ENCODE results near the gene PARD3. TPM values are rescaled to one million over a fixed set of nuclear protein-coding genes. Genes with fewer than 3 reads are reported as not detected.

PARD3 gene
- total RNA-seq, 1 experiment from 2014 or later, result 46.3 TPM

DNA sequence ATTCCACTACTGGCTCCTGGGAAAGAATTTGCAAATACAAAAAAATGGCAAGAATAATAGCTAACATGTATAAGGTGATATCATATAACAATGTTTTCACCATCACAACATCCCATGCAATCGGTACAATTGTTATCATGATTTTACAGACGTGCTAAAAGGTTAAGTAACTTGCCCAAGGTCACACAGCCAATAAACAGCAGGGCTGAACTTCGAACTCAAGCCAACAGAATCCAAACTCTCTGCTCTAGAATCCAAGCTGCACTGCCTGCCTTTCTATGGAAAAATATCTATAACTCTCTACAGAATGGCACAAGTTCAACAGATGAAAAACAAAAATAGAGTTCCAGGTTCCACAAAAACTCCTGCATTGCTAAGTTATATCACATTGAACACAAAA lies 160.9 kb downstream of the PARD3 start:
- Histone ChIP-seq H2AFZ (ENCODE audit: low read depth, low read length, poor library complexity, severe bottlenecking) (no peak overlapping the region), H3K9me2 (ENCODE audit: insufficient read depth) (no peaks in the 10 kb centered on the region), H4K20me1 (ENCODE audit: insufficient read depth) (0 out of 2 replicates have a peak, but pooled peaks cover 4% of the 10 kb centered on the region), H3K9ac (ENCODE audit: low read length) (no peak overlapping the region), H3K79me2 (ENCODE audit: insufficient read depth, low read length) (peaks cover 47% of the 10 kb centered on the region), H3K4me2 (ENCODE audit: low read length) (no peak overlapping the region), H3K9me3 (ENCODE audit: control insufficient read depth in 1 of 2, insufficient read depth in 1 of 2, low read depth in 1 of 2, low read length in 2 of 2) (no peaks in the 10 kb centered on the region), H3K27ac (ENCODE audit: low read depth, low read length) (no peak overlapping the region), H3K4me3 (replicated peaks in 1 of 2; ENCODE audit: low read depth in 1 of 2, low read length in 2 of 2) (no peak overlapping the region), H3K4me1 (ENCODE audit: control insufficient read depth in 1 of 2, insufficient read depth in 2 of 2, low read length in 2 of 2) (peaks cover 2 to 7% of the 10 kb centered on the region in 2 experiments; a peak in 1 of 4 replicates), H3K36me3 (ENCODE audit: control insufficient read depth in 1 of 2, insufficient read depth in 2 of 2, low read length in 2 of 2) (no peaks in the 10 kb centered on the region), H3K27me3 (ENCODE audit: insufficient read depth, low read length) (no peaks in the 10 kb centered on the region)
- CTCF ChIA-PET, result interaction anchor here (1.0 to 1.8 kb wide), 2 partner anchors 16 to 42 kb away, joined by 3 to 8 read pairs; no protein-coding TSS in a partner anchor
- no peak for DNase-seq (ENCODE audit: low read depth, low spot score)
- no peak for ATAC-seq
- intact Hi-C loops (cut with micrococcal nuclease), result no loop called here
- TF ChIP-seq ZNF274 (IDR thresholded peaks at IDR 0.05; ENCODE audit: low read depth, low read length), result no peak
- TF ChIP-seq SRF (IDR thresholded peaks at IDR 0.05; ENCODE audit: low read depth), result no peak
- no peak for TF ChIP-seq REST (IDR thresholded peaks at IDR 0.05; ENCODE audit: low read depth)
- TF ChIP-seq ATF3 (IDR thresholded peaks at IDR 0.05), result no peak
- no TSS peak for BruUV-seq (replicated peaks)
- RAD21 ChIA-PET (ENCODE audit: low non-redundant PET in 1 of 2, low total read pairs in 2 of 2, uncharacterized antibody in 2 of 2, unreplicated experiment in 2 of 2), result no interaction called here
- POLR2A ChIA-PET, result no interaction called here

DNA sequence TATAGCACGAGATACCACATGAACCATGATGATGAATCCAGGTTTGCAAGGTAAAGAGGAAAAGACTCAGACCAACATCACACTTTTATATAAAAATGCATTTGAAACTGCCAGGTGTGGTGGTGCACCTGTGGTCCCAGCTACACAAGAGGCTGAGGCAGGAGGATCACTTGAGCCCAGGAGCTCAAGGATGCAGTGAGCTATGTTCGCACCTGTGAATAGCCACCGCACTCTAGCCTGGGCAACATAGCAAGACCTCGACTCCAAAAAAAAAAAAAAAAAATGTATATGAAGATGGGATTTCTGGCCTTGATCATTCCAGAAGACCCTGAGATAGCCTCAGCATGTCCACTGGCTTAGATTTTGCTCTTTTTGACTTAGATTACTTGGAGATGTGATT lies 161.6 kb downstream of the PARD3 start:
- ChIA-PET CTCF (no interaction called here), POLR2A (no interaction called here), RAD21 (ENCODE audit: low non-redundant PET in 1 of 2, low total read pairs in 2 of 2, uncharacterized antibody in 2 of 2, unreplicated experiment in 2 of 2) (no interaction called here)
- Histone ChIP-seq H3K9ac (ENCODE audit: low read length) (no peak overlapping the region), H3K9me3 (ENCODE audit: control insufficient read depth in 1 of 2, insufficient read depth in 1 of 2, low read depth in 1 of 2, low read length in 2 of 2) (no peaks in the 10 kb centered on the region), H3K36me3 (ENCODE audit: control insufficient read depth in 1 of 2, insufficient read depth in 2 of 2, low read length in 2 of 2) (no peaks in the 10 kb centered on the region), H2AFZ (ENCODE audit: low read depth, low read length, poor library complexity, severe bottlenecking) (no peak overlapping the region), H3K9me2 (ENCODE audit: insufficient read depth) (no peaks in the 10 kb centered on the region), H3K4me2 (ENCODE audit: low read length) (no peak overlapping the region), H3K4me3 (replicated peaks in 1 of 2; ENCODE audit: low read depth in 1 of 2, low read length in 2 of 2) (no peak overlapping the region), H3K27ac (ENCODE audit: low read depth, low read length) (no peak overlapping the region), H3K4me1 (ENCODE audit: control insufficient read depth in 1 of 2, insufficient read depth in 2 of 2, low read length in 2 of 2) (peaks cover 2 to 7% of the 10 kb centered on the region in 2 experiments; a peak in 1 of 4 replicates), H3K79me2 (ENCODE audit: insufficient read depth, low read length) (peaks cover 43% of the 10 kb centered on the region), H4K20me1 (ENCODE audit: insufficient read depth) (0 out of 2 replicates have a peak, but pooled peaks cover 4% of the 10 kb centered on the region), H3K27me3 (ENCODE audit: insufficient read depth, low read length) (no peaks in the 10 kb centered on the region)
- DNase-seq (ENCODE audit: low read depth, low spot score) (no peak), ATAC-seq (no peak)
- no TSS peak for BruUV-seq (replicated peaks)
- intact Hi-C loops (cut with micrococcal nuclease), result no loop called here
- TF ChIP-seq CEBPB (IDR thresholded peaks at IDR 0.05; ENCODE audit: low read depth), result no peak
- TF ChIP-seq FOSL1 (IDR thresholded peaks at IDR 0.05; ENCODE audit: low read depth), result no peak
- no peak for TF ChIP-seq POLR2A (IDR thresholded peaks at IDR 0.05; ENCODE audit: borderline replicate concordance, extremely low read depth, insufficient read depth, insufficient read length)
- TF ChIP-seq JUND (IDR thresholded peaks at IDR 0.05), result no peak
- no peak for TF ChIP-seq CBX3 (IDR thresholded peaks at IDR 0.05; ENCODE audit: low read depth)
- TF ChIP-seq POLR2AphosphoS5 (IDR thresholded peaks at IDR 0.05; ENCODE audit: low read depth, low read length), result no peak
- no peak for TF ChIP-seq EGR1 (IDR thresholded peaks at IDR 0.05; ENCODE audit: low read depth)
- no peak for TF ChIP-seq CTCF (IDR thresholded peaks at IDR 0.05 in 2 of 3, conservative IDR thresholded peaks at IDR 0.05 in 1 of 3; ENCODE audit: borderline replicate concordance in 1 of 3, insufficient read depth in 1 of 3, low read depth in 2 of 3, low read length in 2 of 3)
- TF ChIP-seq TCF7L2 (IDR thresholded peaks at IDR 0.05; ENCODE audit: borderline replicate concordance, extremely low read depth, insufficient read depth, insufficient read length), result no peak
- TF ChIP-seq ZFX (IDR thresholded peaks at IDR 0.05), result no peak
- no peak for TF ChIP-seq ELF1 (IDR thresholded peaks at IDR 0.05; ENCODE audit: borderline replicate concordance, low read depth)

Data from HCT116 (cell line).